ENCODE data around the gene ATMIN. TPM values are rescaled to one million over a fixed set of nuclear protein-coding genes. Genes with fewer than 3 reads are reported as not detected.

Gene ATMIN
- total RNA-seq, 1 experiment from 2014 or later: 46.7 TPM

DNA sequence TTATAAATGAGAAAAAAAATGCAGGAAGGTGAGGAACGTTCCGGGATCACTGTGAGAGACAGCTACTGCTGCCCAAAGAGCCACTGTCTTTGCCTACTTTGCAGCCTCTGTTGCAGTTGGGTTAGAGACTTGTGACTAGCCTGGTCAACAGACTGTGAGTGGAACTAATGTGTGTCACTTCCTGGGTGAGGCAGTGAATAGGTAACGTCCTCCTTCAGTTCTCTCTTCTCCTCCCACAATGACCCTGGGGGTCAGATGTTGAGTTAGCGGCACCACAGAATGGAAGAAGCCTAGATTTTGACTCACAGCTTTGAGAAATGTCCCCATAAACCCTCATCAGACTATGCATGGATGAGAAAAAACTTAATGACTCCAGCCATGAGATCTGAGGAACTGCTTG is 36.2 kb downstream of the ATMIN start:
- intact Hi-C loops (cut with micrococcal nuclease): no loop called here
- POLR2A ChIA-PET: no interaction called here
- Histone ChIP-seq H3K9me3 (ENCODE audit: control insufficient read depth in 1 of 2, insufficient read depth in 1 of 2, low read depth in 1 of 2, low read length in 2 of 2) (no peaks in the 10 kb centered on the region), H3K27me3 (ENCODE audit: insufficient read depth, low read length) (no peaks in the 10 kb centered on the region), H3K27ac (ENCODE audit: low read depth, low read length) (no peak overlapping the region), H3K4me1 (ENCODE audit: control insufficient read depth in 1 of 2, insufficient read depth in 2 of 2, low read length in 2 of 2) (peaks cover 6 to 17% of the 10 kb centered on the region in 2 experiments), H2AFZ (ENCODE audit: low read depth, low read length, poor library complexity, severe bottlenecking) (no peak overlapping the region), H3K9me2 (ENCODE audit: insufficient read depth) (no peaks in the 10 kb centered on the region), H3K4me2 (ENCODE audit: low read length) (peak overlapping the region; percentile 40), H4K20me1 (ENCODE audit: insufficient read depth) (no peaks in the 10 kb centered on the region), H3K79me2 (ENCODE audit: insufficient read depth, low read length) (no peaks in the 10 kb centered on the region), H3K4me3 (replicated peaks in 1 of 2; ENCODE audit: low read depth in 1 of 2, low read length in 2 of 2) (no peak overlapping the region), H3K36me3 (ENCODE audit: control insufficient read depth in 1 of 2, insufficient read depth in 2 of 2, low read length in 2 of 2) (no peaks in the 10 kb centered on the region), H3K9ac (ENCODE audit: low read length) (no peak overlapping the region)
- RAD21 ChIA-PET (ENCODE audit: low non-redundant PET in 1 of 2, low total read pairs in 2 of 2, uncharacterized antibody in 2 of 2, unreplicated experiment in 2 of 2): no interaction called here
- BruUV-seq (replicated peaks): no TSS peak
- no peak for ATAC-seq
- TF ChIP-seq POLR2AphosphoS5 (IDR thresholded peaks at IDR 0.05; ENCODE audit: low read depth, low read length) (peak; percentile 38; the same call in 1 of the 2 replicates), CEBPB (IDR thresholded peaks at IDR 0.05; ENCODE audit: low read depth) (no peak), MAX (IDR thresholded peaks at IDR 0.05) (no peak), FOSL1 (IDR thresholded peaks at IDR 0.05; ENCODE audit: low read depth) (no peak), CBX3 (IDR thresholded peaks at IDR 0.05; ENCODE audit: low read depth) (0 out of 2 replicates have a peak, but pooled peaks have one; percentile 31)
- CTCF ChIA-PET: interaction anchor here (2.9 kb wide), 1 partner anchor 36 kb away, joined by 11 read pairs; the partner anchor contains the start of gene ATMIN
- DNase-seq (ENCODE audit: low read depth, low spot score): peak; percentile 28

DNA sequence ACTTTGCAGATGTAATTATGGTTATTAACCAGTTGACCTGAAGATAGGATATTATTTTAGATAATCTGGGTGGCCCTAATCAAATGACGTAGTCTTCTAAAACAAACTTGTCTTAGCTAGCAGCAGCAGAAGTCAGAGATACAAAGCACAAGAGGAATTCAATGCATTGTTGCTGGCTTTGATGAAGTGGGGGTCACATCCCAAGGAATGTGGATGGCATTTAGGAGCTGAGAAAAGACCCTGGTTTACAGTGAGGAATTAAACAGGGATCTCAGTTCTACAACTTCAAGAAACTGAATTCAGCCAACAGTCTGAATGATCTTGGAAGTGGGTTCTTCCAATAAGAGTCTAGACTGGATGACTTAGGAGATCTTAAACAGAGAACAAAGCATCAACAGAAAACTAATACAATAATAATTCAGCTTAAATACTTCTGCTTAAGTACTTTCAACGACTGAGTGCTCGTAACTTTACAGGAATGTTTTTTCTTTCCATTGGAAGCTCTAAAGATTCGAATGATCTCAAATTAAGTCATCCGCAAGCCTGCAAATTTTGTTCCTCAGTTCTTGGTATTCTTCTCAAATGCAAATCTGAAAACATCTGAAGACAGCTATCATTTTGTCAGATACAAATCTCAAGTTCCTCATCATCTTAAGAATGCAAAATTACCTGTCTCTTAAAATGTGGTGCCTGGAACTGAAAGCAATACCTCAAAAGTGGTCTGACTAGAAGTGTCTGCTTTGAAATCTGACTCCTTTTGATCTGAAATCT is 38.1 kb downstream of the ATMIN start:
- Histone ChIP-seq H3K4me2 (ENCODE audit: low read length) (no peak overlapping the region), H3K27ac (ENCODE audit: low read depth, low read length) (no peak overlapping the region), H3K27me3 (ENCODE audit: insufficient read depth, low read length) (no peaks in the 10 kb centered on the region), H4K20me1 (ENCODE audit: insufficient read depth) (no peaks in the 10 kb centered on the region), H3K4me1 (ENCODE audit: control insufficient read depth in 1 of 2, insufficient read depth in 2 of 2, low read length in 2 of 2) (peaks cover 10 to 24% of the 10 kb centered on the region in 2 experiments), H3K9me3 (ENCODE audit: control insufficient read depth in 1 of 2, insufficient read depth in 1 of 2, low read depth in 1 of 2, low read length in 2 of 2) (no peaks in the 10 kb centered on the region), H3K79me2 (ENCODE audit: insufficient read depth, low read length) (no peaks in the 10 kb centered on the region), H3K36me3 (ENCODE audit: control insufficient read depth in 1 of 2, insufficient read depth in 2 of 2, low read length in 2 of 2) (no peaks in the 10 kb centered on the region), H3K9me2 (ENCODE audit: insufficient read depth) (no peaks in the 10 kb centered on the region), H3K4me3 (replicated peaks in 1 of 2; ENCODE audit: low read depth in 1 of 2, low read length in 2 of 2) (no peak overlapping the region), H2AFZ (ENCODE audit: low read depth, low read length, poor library complexity, severe bottlenecking) (no peak overlapping the region), H3K9ac (ENCODE audit: low read length) (no peak overlapping the region)
- no TSS peak for BruUV-seq (replicated peaks)
- intact Hi-C loops (cut with micrococcal nuclease): no loop called here
- ChIA-PET RAD21 (ENCODE audit: low non-redundant PET in 1 of 2, low total read pairs in 2 of 2, uncharacterized antibody in 2 of 2, unreplicated experiment in 2 of 2) (no interaction called here), POLR2A (no interaction called here), CTCF (interaction anchor here (1.2 to 2.9 kb wide), 2 partner anchors 38 to 131 kb away, joined by 3 to 11 read pairs; partner anchors contain the start of gene ATMIN)
- no peak for DNase-seq (ENCODE audit: low read depth, low spot score)
- ATAC-seq: no peak
- TF ChIP-seq EGR1 (IDR thresholded peaks at IDR 0.05; ENCODE audit: low read depth): no peak
- TF ChIP-seq, protein P1, sequence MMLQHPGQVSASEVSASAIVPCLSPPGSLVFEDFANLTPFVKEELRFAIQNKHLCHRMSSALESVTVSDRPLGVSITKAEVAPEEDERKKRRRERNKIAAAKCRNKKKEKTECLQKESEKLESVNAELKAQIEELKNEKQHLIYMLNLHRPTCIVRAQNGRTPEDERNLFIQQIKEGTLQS (IDR thresholded peaks at IDR 0.05): no peak
- TF ChIP-seq, protein P2, sequence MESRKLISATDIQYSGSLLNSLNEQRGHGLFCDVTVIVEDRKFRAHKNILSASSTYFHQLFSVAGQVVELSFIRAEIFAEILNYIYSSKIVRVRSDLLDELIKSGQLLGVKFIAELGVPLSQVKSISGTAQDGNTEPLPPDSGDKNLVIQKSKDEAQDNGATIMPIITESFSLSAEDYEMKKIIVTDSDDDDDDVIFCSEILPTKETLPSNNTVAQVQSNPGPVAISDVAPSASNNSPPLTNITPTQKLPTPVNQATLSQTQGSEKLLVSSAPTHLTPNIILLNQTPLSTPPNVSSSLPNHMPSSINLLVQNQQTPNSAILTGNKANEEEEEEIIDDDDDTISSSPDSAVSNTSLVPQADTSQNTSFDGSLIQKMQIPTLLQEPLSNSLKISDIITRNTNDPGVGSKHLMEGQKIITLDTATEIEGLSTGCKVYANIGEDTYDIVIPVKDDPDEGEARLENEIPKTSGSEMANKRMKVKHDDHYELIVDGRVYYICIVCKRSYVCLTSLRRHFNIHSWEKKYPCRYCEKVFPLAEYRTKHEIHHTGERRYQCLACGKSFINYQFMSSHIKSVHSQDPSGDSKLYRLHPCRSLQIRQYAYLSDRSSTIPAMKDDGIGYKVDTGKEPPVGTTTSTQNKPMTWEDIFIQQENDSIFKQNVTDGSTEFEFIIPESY (IDR thresholded peaks at IDR 0.05; ENCODE audit: extremely low read depth, insufficient replicate concordance, low read length): no peak
- no peak for TF ChIP-seq SP1 (IDR thresholded peaks at IDR 0.05; ENCODE audit: low read depth)
- no peak for TF ChIP-seq SRF (IDR thresholded peaks at IDR 0.05; ENCODE audit: low read depth)
- TF ChIP-seq YY1 (IDR thresholded peaks at IDR 0.05; ENCODE audit: extremely low read depth, insufficient replicate concordance, low read depth, low read length): no peak
- no peak for TF ChIP-seq CBX3 (IDR thresholded peaks at IDR 0.05; ENCODE audit: low read depth)
- TF ChIP-seq ZFX (IDR thresholded peaks at IDR 0.05): no peak
- TF ChIP-seq, protein P3, sequence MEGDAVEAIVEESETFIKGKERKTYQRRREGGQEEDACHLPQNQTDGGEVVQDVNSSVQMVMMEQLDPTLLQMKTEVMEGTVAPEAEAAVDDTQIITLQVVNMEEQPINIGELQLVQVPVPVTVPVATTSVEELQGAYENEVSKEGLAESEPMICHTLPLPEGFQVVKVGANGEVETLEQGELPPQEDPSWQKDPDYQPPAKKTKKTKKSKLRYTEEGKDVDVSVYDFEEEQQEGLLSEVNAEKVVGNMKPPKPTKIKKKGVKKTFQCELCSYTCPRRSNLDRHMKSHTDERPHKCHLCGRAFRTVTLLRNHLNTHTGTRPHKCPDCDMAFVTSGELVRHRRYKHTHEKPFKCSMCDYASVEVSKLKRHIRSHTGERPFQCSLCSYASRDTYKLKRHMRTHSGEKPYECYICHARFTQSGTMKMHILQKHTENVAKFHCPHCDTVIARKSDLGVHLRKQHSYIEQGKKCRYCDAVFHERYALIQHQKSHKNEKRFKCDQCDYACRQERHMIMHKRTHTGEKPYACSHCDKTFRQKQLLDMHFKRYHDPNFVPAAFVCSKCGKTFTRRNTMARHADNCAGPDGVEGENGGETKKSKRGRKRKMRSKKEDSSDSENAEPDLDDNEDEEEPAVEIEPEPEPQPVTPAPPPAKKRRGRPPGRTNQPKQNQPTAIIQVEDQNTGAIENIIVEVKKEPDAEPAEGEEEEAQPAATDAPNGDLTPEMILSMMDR (IDR thresholded peaks at IDR 0.05 in 2 of 3, conservative IDR thresholded peaks at IDR 0.05 in 1 of 3; ENCODE audit: borderline replicate concordance in 1 of 3, insufficient read depth in 1 of 3, low read depth in 2 of 3, low read length in 2 of 3): no peak
- no peak for TF ChIP-seq MAX (IDR thresholded peaks at IDR 0.05)
- TF ChIP-seq SIN3A (IDR thresholded peaks at IDR 0.05; ENCODE audit: low read depth): no peak
- TF ChIP-seq FOSL1 (IDR thresholded peaks at IDR 0.05; ENCODE audit: low read depth): no peak
- no peak for TF ChIP-seq EZH2 (IDR thresholded peaks at IDR 0.05)

Measured in HCT116 (cell line).